ENCODE measurements around the gene TRPV3. TPM values are rescaled to one million over a fixed set of nuclear protein-coding genes. Genes with fewer than 3 reads are reported as not detected.

TRPV3 gene
- total RNA-seq, 1 donor from 2014 or later = 1.9 TPM

DNA sequence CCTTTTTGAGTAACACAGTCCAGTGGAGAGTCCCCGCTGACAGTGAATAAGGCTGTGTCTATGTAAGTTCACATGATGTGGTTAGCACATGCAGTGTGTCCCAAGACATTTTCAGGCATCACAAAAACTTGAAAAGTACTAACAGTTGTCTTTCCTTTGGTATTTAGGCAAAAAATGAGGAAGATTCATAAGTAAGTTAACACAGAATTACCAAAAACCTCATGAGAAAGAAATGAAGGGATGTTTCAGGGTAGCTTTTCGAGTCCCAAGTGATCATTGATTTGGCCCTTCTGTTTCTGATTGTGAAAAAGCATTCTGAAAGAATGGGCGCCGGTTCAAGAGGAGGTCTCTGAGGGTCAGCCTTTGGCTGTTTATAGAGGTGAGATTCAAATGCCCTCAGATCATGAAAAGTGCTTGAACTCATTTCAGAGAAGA lies 82.3 kb downstream of the TRPV3 start:
- H2AFZ ChIP-seq (replicated peaks) = no peak overlapping the region
- H3K36me3 ChIP-seq = no peaks in the 10 kb centered on the region
- H3K27ac Mint-ChIP-seq = no peak overlapping the region
- TF ChIP-seq EZH2 (IDR thresholded peaks at IDR 0.05) = no peak
- TF ChIP-seq EZH2phosphoT487 (IDR thresholded peaks at IDR 0.05) = no peak
- TF ChIP-seq, protein P1, sequence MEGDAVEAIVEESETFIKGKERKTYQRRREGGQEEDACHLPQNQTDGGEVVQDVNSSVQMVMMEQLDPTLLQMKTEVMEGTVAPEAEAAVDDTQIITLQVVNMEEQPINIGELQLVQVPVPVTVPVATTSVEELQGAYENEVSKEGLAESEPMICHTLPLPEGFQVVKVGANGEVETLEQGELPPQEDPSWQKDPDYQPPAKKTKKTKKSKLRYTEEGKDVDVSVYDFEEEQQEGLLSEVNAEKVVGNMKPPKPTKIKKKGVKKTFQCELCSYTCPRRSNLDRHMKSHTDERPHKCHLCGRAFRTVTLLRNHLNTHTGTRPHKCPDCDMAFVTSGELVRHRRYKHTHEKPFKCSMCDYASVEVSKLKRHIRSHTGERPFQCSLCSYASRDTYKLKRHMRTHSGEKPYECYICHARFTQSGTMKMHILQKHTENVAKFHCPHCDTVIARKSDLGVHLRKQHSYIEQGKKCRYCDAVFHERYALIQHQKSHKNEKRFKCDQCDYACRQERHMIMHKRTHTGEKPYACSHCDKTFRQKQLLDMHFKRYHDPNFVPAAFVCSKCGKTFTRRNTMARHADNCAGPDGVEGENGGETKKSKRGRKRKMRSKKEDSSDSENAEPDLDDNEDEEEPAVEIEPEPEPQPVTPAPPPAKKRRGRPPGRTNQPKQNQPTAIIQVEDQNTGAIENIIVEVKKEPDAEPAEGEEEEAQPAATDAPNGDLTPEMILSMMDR (IDR thresholded peaks at IDR 0.05) = no peak
- no peak overlapping the region for H3K4me3 ChIP-seq
- H3K4me1 Mint-ChIP-seq = peaks cover 24% of the 10 kb centered on the region
- H3K9me3 Mint-ChIP-seq = no peaks in the 10 kb centered on the region
- no peaks in the 10 kb centered on the region for H3K27me3 Mint-ChIP-seq (ENCODE audit: insufficient read depth, low read depth)
- no peak overlapping the region for H3K27ac ChIP-seq
- H3K9me3 ChIP-seq (ENCODE audit: low read depth) = no peaks in the 10 kb centered on the region
- no peak overlapping the region for H3K4me2 ChIP-seq
- H3K4me1 ChIP-seq = no peaks in the 10 kb centered on the region
- H4K20me1 ChIP-seq (ENCODE audit: low read depth) = no peaks in the 10 kb centered on the region
- no peaks in the 10 kb centered on the region for H3K36me3 Mint-ChIP-seq
- no peaks in the 10 kb centered on the region for H3K79me2 ChIP-seq (ENCODE audit: low read depth)
- H3K27me3 ChIP-seq = no peaks in the 10 kb centered on the region
- no peaks in the 10 kb centered on the region for H3F3A ChIP-seq (ENCODE audit: low read depth)
- H3K9ac ChIP-seq = no peak overlapping the region
- no peak overlapping the region for H3K4me3 Mint-ChIP-seq
- no peak for DNase-seq (ENCODE audit: low spot score)

DNA sequence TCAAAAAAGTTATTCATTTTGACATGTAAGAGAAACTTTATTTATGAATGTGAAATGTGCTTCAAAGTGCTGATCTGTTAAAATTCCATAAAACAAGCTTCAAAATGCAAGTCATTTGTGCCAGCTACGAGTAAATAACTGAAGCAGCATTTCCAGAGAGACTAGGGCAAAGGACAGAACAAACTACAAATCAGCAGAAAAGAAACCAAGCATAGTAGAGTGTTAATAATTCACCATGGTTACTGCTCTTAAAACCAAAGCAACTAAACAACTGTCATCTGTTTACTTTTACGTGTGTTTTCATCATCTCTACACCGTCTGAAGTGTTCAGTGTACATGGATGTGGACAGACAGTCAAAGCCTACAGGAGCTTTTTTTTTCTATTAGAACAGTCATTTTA lies 83.4 kb downstream of the TRPV3 start:
- Histone ChIP-seq H3K27ac (no peak overlapping the region), H3K4me2 (no peak overlapping the region), H4K20me1 (ENCODE audit: low read depth) (no peaks in the 10 kb centered on the region), H3K36me3 (no peaks in the 10 kb centered on the region), H3K4me3 (no peak overlapping the region), H3K79me2 (ENCODE audit: low read depth) (no peaks in the 10 kb centered on the region), H3F3A (ENCODE audit: low read depth) (no peaks in the 10 kb centered on the region), H3K4me1 (no peaks in the 10 kb centered on the region), H2AFZ (replicated peaks) (no peak overlapping the region), H3K9me3 (ENCODE audit: low read depth) (no peaks in the 10 kb centered on the region), H3K9ac (no peak overlapping the region), H3K27me3 (no peaks in the 10 kb centered on the region)
- H3K27ac Mint-ChIP-seq = no peak overlapping the region
- DNase-seq (ENCODE audit: low spot score) = no peak
- H3K4me3 Mint-ChIP-seq = no peak overlapping the region
- peaks cover 3% of the 10 kb centered on the region for H3K9me3 Mint-ChIP-seq
- H3K4me1 Mint-ChIP-seq = peaks cover 24% of the 10 kb centered on the region
- H3K27me3 Mint-ChIP-seq (ENCODE audit: insufficient read depth, low read depth) = no peaks in the 10 kb centered on the region
- TF ChIP-seq, protein P1 (IDR thresholded peaks at IDR 0.05) = no peak
- TF ChIP-seq EZH2 (IDR thresholded peaks at IDR 0.05) (no peak), EZH2phosphoT487 (IDR thresholded peaks at IDR 0.05) (no peak)
- no peaks in the 10 kb centered on the region for H3K36me3 Mint-ChIP-seq

DNA sequence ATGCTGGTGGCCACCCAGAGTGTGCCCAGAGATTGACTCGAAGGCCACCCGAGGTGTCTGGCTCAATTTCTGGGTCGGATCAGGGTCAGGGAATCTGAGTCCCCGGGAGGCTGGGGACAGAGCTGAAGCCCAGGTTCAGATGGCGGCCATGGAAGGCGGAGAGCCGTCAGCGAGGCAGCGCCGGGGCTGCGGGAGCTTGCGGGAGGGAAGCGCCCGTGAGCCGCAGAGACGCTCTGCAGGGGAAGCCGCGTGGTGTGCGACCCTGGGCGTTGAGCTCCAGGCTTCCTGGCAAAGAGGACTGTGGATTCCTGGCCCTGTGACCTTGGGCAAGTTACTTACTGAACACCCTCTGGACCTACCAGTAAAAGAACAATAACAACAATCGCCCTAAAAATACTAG lies 85.5 kb downstream of the TRPV3 start:
- Histone ChIP-seq H3K27me3 (no peaks in the 10 kb centered on the region), H3K27ac (no peak overlapping the region), H3K4me3 (no peak overlapping the region), H3K79me2 (ENCODE audit: low read depth) (no peaks in the 10 kb centered on the region), H2AFZ (replicated peaks) (no peak overlapping the region), H3K9ac (no peak overlapping the region), H3K9me3 (ENCODE audit: low read depth) (no peaks in the 10 kb centered on the region), H4K20me1 (ENCODE audit: low read depth) (no peaks in the 10 kb centered on the region), H3K4me1 (peaks cover 4% of the 10 kb centered on the region), H3K36me3 (no peaks in the 10 kb centered on the region), H3F3A (ENCODE audit: low read depth) (no peaks in the 10 kb centered on the region), H3K4me2 (no peak overlapping the region)
- peaks cover 29% of the 10 kb centered on the region for H3K4me1 Mint-ChIP-seq
- TF ChIP-seq EZH2phosphoT487 (IDR thresholded peaks at IDR 0.05) (no peak), EZH2 (IDR thresholded peaks at IDR 0.05) (no peak)
- TF ChIP-seq, protein P1 (IDR thresholded peaks at IDR 0.05) = no peak
- no peak for DNase-seq (ENCODE audit: low spot score)
- H3K27ac Mint-ChIP-seq = no peak overlapping the region
- H3K27me3 Mint-ChIP-seq (ENCODE audit: insufficient read depth, low read depth) = no peaks in the 10 kb centered on the region
- no peak overlapping the region for H3K4me3 Mint-ChIP-seq
- peaks cover 3% of the 10 kb centered on the region for H3K9me3 Mint-ChIP-seq
- no peaks in the 10 kb centered on the region for H3K36me3 Mint-ChIP-seq

All from neural progenitor cell (in vitro differentiated cells).